ENCODE measurements around the gene LRRC1.

DNA sequence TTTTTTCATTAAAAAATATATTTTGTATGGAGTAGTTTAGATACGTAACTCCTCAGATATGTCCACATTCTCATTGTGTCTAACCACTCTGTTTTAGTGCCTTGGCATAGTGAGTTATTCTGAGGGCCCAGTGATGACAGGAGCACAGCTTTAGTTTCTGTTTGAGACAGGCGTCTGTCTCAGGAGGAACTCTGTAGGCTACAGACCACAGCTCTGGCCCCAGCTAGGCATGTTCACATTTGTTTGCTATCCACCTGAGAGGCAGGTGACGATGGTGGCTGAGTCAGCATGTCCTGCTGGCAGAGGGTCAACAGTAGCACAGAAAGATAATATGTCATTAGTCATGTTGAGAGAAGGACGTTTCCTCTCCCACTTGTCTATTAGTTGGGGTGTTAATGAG is 16.3 kb downstream of the LRRC1 start:
- TF ChIP-seq GATA2 (IDR thresholded peaks at IDR 0.05; ENCODE audit: low read depth, low read length): no peak
- TF ChIP-seq GATA3 (IDR thresholded peaks at IDR 0.05; ENCODE audit: low read depth, low read length): no peak
